ENCODE data around the gene FBXL7.
"Not testable (repeated sequence)": the region's sequence is repeated elsewhere in the genome, so short reads cannot be mapped to it uniquely, and the experiment has no call there.

FBXL7 gene

GRCh38 chr5:15833365-15833764, 333.4 kb downstream of the FBXL7 start:
- DNase-seq, result no peak

- DNase-seq, result no peak
Measured at GRCh38 chr5:15834596-15835245, 334.7 kb downstream of the FBXL7 start.

GRCh38 chr5:15835514-15835913, 335.5 kb downstream of the FBXL7 start:
- DNase-seq, result no peak

GRCh38 chr5:15837551-15838289, 337.7 kb downstream of the FBXL7 start:
- DNase-seq, result no peak

- DNase-seq, result no peak
Measured at GRCh38 chr5:15844253-15844652, 344.3 kb downstream of the FBXL7 start.

GRCh38 chr5:15844871-15845270, 344.9 kb downstream of the FBXL7 start:
- no peak for DNase-seq

- no peak for DNase-seq
Measured at GRCh38 chr5:15850536-15850935, 350.6 kb downstream of the FBXL7 start.

- DNase-seq, result no peak
Measured at GRCh38 chr5:15850939-15851341, 351.0 kb downstream of the FBXL7 start.

- no peak for DNase-seq
Measured at GRCh38 chr5:15852217-15852616, 352.2 kb downstream of the FBXL7 start.

- no peak for DNase-seq
Measured at GRCh38 chr5:15852949-15853348, 353.0 kb downstream of the FBXL7 start.

GRCh38 chr5:15858326-15858725, 358.3 kb downstream of the FBXL7 start:
- no peak for DNase-seq

- no peak for DNase-seq
Measured at GRCh38 chr5:15864536-15865215, 364.7 kb downstream of the FBXL7 start.

GRCh38 chr5:15872259-15872658, 372.3 kb downstream of the FBXL7 start:
- not testable (repeated sequence) for DNase-seq

GRCh38 chr5:15877914-15878313, 377.9 kb downstream of the FBXL7 start:
- DNase-seq, result no peak

- no peak for DNase-seq
Measured at GRCh38 chr5:15880201-15880600, 380.2 kb downstream of the FBXL7 start.

- no peak for DNase-seq
Measured at GRCh38 chr5:15885156-15885555, 385.2 kb downstream of the FBXL7 start.

GRCh38 chr5:15886156-15886555, 386.2 kb downstream of the FBXL7 start:
- DNase-seq, result no peak

GRCh38 chr5:15887093-15887492, 387.1 kb downstream of the FBXL7 start:
- no peak for DNase-seq

GRCh38 chr5:15889001-15889400, 389.0 kb downstream of the FBXL7 start:
- no peak for DNase-seq

GRCh38 chr5:15893866-15894265, 393.9 kb downstream of the FBXL7 start:
- no peak for DNase-seq

- no peak for DNase-seq
Measured at GRCh38 chr5:15897656-15898055, 397.7 kb downstream of the FBXL7 start.

- DNase-seq, result no peak
Measured at GRCh38 chr5:15898641-15899040, 398.7 kb downstream of the FBXL7 start.

- DNase-seq, result no peak
Measured at GRCh38 chr5:15899481-15899880, 399.5 kb downstream of the FBXL7 start.

GRCh38 chr5:15901151-15901550, 401.2 kb downstream of the FBXL7 start:
- no peak for DNase-seq
